ENCODE data around the gene TNS2. TPM values are rescaled to one million over a fixed set of nuclear protein-coding genes. Genes with fewer than 3 reads are reported as not detected.

Gene TNS2
- total and polyA plus RNA-seq, 2 of the 13 experiments (the other 11 are each of a cell fraction or from before 2014, with no cell fraction given), result 8.9 to 20.4 TPM

- TF ChIP-seq TFE3 (CRISPR knock-in tag; IDR thresholded peaks at IDR 0.05) (peak; percentile 63; the same call in 1 of the 2 replicates), CC2D1A (CRISPR knock-in tag; IDR thresholded peaks at IDR 0.05) (no peak), GATAD2A (CRISPR knock-in tag; IDR thresholded peaks at IDR 0.05) (no peak), ZBTB39 (CRISPR knock-in tag; IDR thresholded peaks at IDR 0.05) (no peak), RAD21 (CRISPR knock-in tag; IDR thresholded peaks at IDR 0.05) (peak; percentile 95), ZNF547 (CRISPR knock-in tag; IDR thresholded peaks at IDR 0.05) (0 out of 2 replicates have a peak, but pooled peaks have one; percentile 58), FOXC1 (CRISPR knock-in tag; IDR thresholded peaks at IDR 0.05; ENCODE audit: borderline replicate concordance) (peak; percentile 77; the same call in 1 of the 2 replicates), KDM2A (CRISPR knock-in tag; IDR thresholded peaks at IDR 0.05; ENCODE audit: borderline replicate concordance, low read depth) (0 out of 2 replicates have a peak, but pooled peaks have one; percentile 48), POLR2A (IDR thresholded peaks at IDR 0.05; ENCODE audit: insufficient read depth in 1 of 2, low read depth in 2 of 2, low read length in 2 of 2) (no peak), ZNF710 (CRISPR knock-in tag; IDR thresholded peaks at IDR 0.05; ENCODE audit: borderline replicate concordance) (0 out of 2 replicates have a peak, but pooled peaks have one; percentile 25), ZNF251 (CRISPR knock-in tag; IDR thresholded peaks at IDR 0.05) (no peak), ZSCAN31 (CRISPR knock-in tag; IDR thresholded peaks at IDR 0.05; ENCODE audit: low read depth) (0 out of 2 replicates have a peak, but pooled peaks have one; percentile 28), ETV5 (CRISPR knock-in tag; IDR thresholded peaks at IDR 0.05; ENCODE audit: borderline replicate concordance) (peak; percentile 46), BCL3 (CRISPR knock-in tag; IDR thresholded peaks at IDR 0.05) (no peak), ZNF362 (CRISPR knock-in tag; IDR thresholded peaks at IDR 0.05; ENCODE audit: borderline replicate concordance) (no peak), DNMT1 (CRISPR knock-in tag; IDR thresholded peaks at IDR 0.05) (0 out of 2 replicates have a peak, but pooled peaks have one; percentile 71), TEF (CRISPR knock-in tag; IDR thresholded peaks at IDR 0.05) (no peak), ZNF350 (CRISPR knock-in tag; IDR thresholded peaks at IDR 0.05; ENCODE audit: borderline replicate concordance, low read depth) (peak; percentile 61)
These were observed 16.4 kb downstream of the TNS2 start (continued) for GRCh38 chr12:53065975-53066931.

All from HepG2 (cell line).